GM12864 (cell line): Measurements from ENCODE around the gene CCN6.

Source experiments
- DNase-seq: peaks from one replicate; pipeline ENCODE4 v3.0.0-alpha.2; 2011; ENCODE audit warnings: low read depth
- H3K4me3 ChIP-seq: 2 replicates; pipeline ENCODE4 v1.5.1; 2011; ENCODE audit warnings: mild to moderate bottlenecking, low read depth, low read length, control low read depth
- CTCF ChIP-seq: IDR thresholded peaks from 2 replicates; pipeline ENCODE4 v1.5.1; 2011; ENCODE audit warnings: low read depth, mild to moderate bottlenecking, moderate library complexity, low read length, control low read depth, inconsistent platforms; ENCODE audit errors: missing control alignments

Gene CCN6

GRCh38 chr6:112062966-112063365 lies 9.1 kb downstream of the CCN6 start:
- no peak overlapping the region for H3K4me3 ChIP-seq
- DNase-seq = no peak
- TF ChIP-seq CTCF = no peak

- no peak for DNase-seq
These were observed 11.6 kb downstream of the CCN6 start for GRCh38 chr6:112065426-112065986.

GRCh38 chr6:112066606-112067005 lies 12.7 kb downstream of the CCN6 start:
- no peak for TF ChIP-seq CTCF
- no peak overlapping the region for H3K4me3 ChIP-seq
- DNase-seq = no peak

More at GRCh38 chr6:112065426-112065986, 11.6 kb downstream of the CCN6 start:
- H3K4me3 ChIP-seq = no peak overlapping the region
- TF ChIP-seq CTCF = no peak

- no peak overlapping the region for H3K4me3 ChIP-seq
- no peak for DNase-seq
- TF ChIP-seq CTCF = no peak
These were observed 27.7 kb downstream of the CCN6 start for GRCh38 chr6:112081569-112081968.

GRCh38 chr6:112085286-112086065 lies 31.6 kb downstream of the CCN6 start:
- H3K4me3 ChIP-seq = no peak overlapping the region
- TF ChIP-seq CTCF = no peak
- no peak for DNase-seq

- peak; percentile 14 for TF ChIP-seq CTCF
- peak overlapping the region; percentile 77 for H3K4me3 ChIP-seq
- no peak for DNase-seq
These were observed 32.8 kb downstream of the CCN6 start for GRCh38 chr6:112086744-112087135.
